B cell (primary cell): ENCODE measurements around the gene GGCT. TPM values are rescaled to one million over a fixed set of nuclear protein-coding genes. Genes with fewer than 3 reads are reported as not detected.
A peak's percentile ranks its signal among the peaks of the same experiment; 100 is the strongest.

Experiments
- ATAC-seq: fragments of 200-7000 bp; cut with Tn5 transposase; one replicate; pipeline ENCODE4 v1.10.0; 2021; ENCODE audit warnings: low read depth, mild to moderate bottlenecking, moderate number of reproducible peaks, moderate library complexity
- CTCF ChIA-PET: fragments of 350-600 bp; sonication (Branson Sonifier 250); formaldehyde crosslinking; loops from one replicate; lab custom pipeline; 2021; ENCODE audit warnings: antibody characterized with exemption, inconsistent platforms; lab: Charles Lee
- POLR2A ChIA-PET: fragments of 350-600 bp; sonication (Branson Sonifier 250); formaldehyde crosslinking; loops from one replicate; lab custom pipeline; 2021; ENCODE audit warnings: antibody characterized with exemption; lab: Charles Lee
- DNase-seq: peaks from one replicate; pipeline ENCODE4 v3.0.0; 2013
- H2AFZ ChIP-seq: 2 replicates; pipeline ENCODE4 v1.6.1; 2012; ENCODE audit warnings: mild to moderate bottlenecking, low read depth, low read length; ENCODE audit not compliant: insufficient read depth, poor library complexity, severe bottlenecking
- H3K27ac ChIP-seq, 2 donors: 1 replicate in 1 of 2; 2 replicates in 1 of 2; pipeline ENCODE4 v1.5.1; 2012 to 2013; ENCODE audit warnings: low read length in 2 of 2, mild to moderate bottlenecking in 2 of 2, moderate library complexity in 1 of 2
- H3K27me3 ChIP-seq, 4 experiments: fragments of 200-600 bp in 1 of 4; sonication (generic) in 1 of 4; replicated peaks in 1 of 4; 1 replicate in 2 of 4; 2 replicates in 2 of 4; pipeline versions ENCODE4 v1.6.1 to v1.7.0; 2013 to 2016; ENCODE audit warnings: low read length in 3 of 4, mild to moderate bottlenecking in 2 of 4, mixed read lengths in 1 of 4, moderate library complexity in 1 of 4; ENCODE audit not compliant: insufficient read depth in 4 of 4, control insufficient read depth in 3 of 4; ENCODE audit errors: control extremely low read depth in 1 of 4
- H3K36me3 ChIP-seq, 2 experiments: replicated peaks in 1 of 2; 1 replicate in 1 of 2; 2 replicates in 1 of 2; pipeline versions ENCODE4 v1.6.1 to v1.7.1; 2013; ENCODE audit warnings: low read length in 1 of 2; ENCODE audit not compliant: insufficient read depth in 2 of 2, control insufficient read depth in 1 of 2; ENCODE audit errors: control extremely low read depth in 1 of 2, extremely low read depth in 1 of 2
- H3K4me1 ChIP-seq, 2 donors: fragments of 200-600 bp in 1 of 2; sonication (generic) in 1 of 2; 1 replicate in 1 of 2; 2 replicates in 1 of 2; pipeline versions ENCODE4 v1.5.1 to v1.6.1; 2013 to 2017; ENCODE audit warnings: low read length in 2 of 2; ENCODE audit not compliant: control insufficient read depth in 2 of 2, insufficient read depth in 2 of 2
- H3K4me2 ChIP-seq: replicated peaks from 2 replicates; pipeline ENCODE3; 2012; ENCODE audit warnings: mild to moderate bottlenecking, low read depth, low read length; ENCODE audit not compliant: poor library complexity, severe bottlenecking
- H3K4me3 ChIP-seq, 5 experiments: fragments of 200-600 bp in 1 of 5; sonication (generic) in 1 of 5; 1 replicate in 3 of 5; 2 replicates in 2 of 5; pipeline versions ENCODE4 v1.5.1 to v1.7.0; 2011 to 2016; ENCODE audit warnings: low read length in 4 of 5, mild to moderate bottlenecking in 4 of 5, low read depth in 2 of 5, control low read depth in 1 of 5, moderate library complexity in 1 of 5; ENCODE audit not compliant: insufficient read depth in 1 of 5; ENCODE audit errors: control extremely low read depth in 1 of 5, extremely low read depth in 1 of 5
- H3K79me2 ChIP-seq: fragments of 200-600 bp; sonication (generic); one replicate; pipeline ENCODE4 v1.6.0; 2016; ENCODE audit warnings: low read length; ENCODE audit not compliant: control insufficient read depth, insufficient read depth
- H3K9ac ChIP-seq: fragments of 200-600 bp; sonication (generic); 2 replicates; pipeline ENCODE4 v1.6.1; 2017; ENCODE audit warnings: mild to moderate bottlenecking, low read length, moderate library complexity
- H3K9me3 ChIP-seq, 3 donors: one replicate each; pipeline versions ENCODE4 v1.6.1 to v1.7.1; 2013; ENCODE audit warnings: low read length in 2 of 3; ENCODE audit not compliant: control insufficient read depth in 2 of 3, insufficient read depth in 1 of 3; ENCODE audit errors: control extremely low read depth in 1 of 3
- H4K20me1 ChIP-seq: 2 replicates; pipeline ENCODE4 v1.6.0; 2012; ENCODE audit warnings: mild to moderate bottlenecking, low read length; ENCODE audit not compliant: insufficient read depth, control insufficient read depth, poor library complexity, severe bottlenecking
- H3K27ac Mint-ChIP-seq: one replicate; pipeline ENCODE4 v1.8.0; 2021; ENCODE audit warnings: mixed read lengths
- H3K27me3 Mint-ChIP-seq: one replicate; pipeline ENCODE4 v1.8.0; 2021; ENCODE audit warnings: mixed read lengths
- H3K4me1 Mint-ChIP-seq: one replicate; pipeline ENCODE4 v1.8.0; 2021; ENCODE audit warnings: mixed read lengths
- H3K4me3 Mint-ChIP-seq: one replicate; pipeline ENCODE4 v1.8.0; 2021; ENCODE audit warnings: mixed read lengths
- H3K9me3 Mint-ChIP-seq: one replicate; pipeline ENCODE4 v1.8.0; 2022; ENCODE audit warnings: mixed read lengths; ENCODE audit not compliant: insufficient read depth
- CTCF ChIP-seq: fragments of 200-600 bp; IDR thresholded peaks from one replicate; pipeline ENCODE4 v1.8.0; 2022; ENCODE audit warnings: antibody characterized with exemption, mild to moderate bottlenecking
- EZH2 ChIP-seq: IDR thresholded peaks from 2 replicates; pipeline ENCODE4 v1.6.1; 2012; ENCODE audit warnings: borderline replicate concordance, low read depth, mild to moderate bottlenecking, moderate library complexity, low read length; ENCODE audit not compliant: insufficient read depth, poor library complexity, severe bottlenecking
- whole genome bisulfite sequencing: methylation state at CpG from one replicate; pipeline ENCODE4 v1.1.5; 2013; ENCODE audit warnings: missing lambda C conversion rate; ENCODE audit not compliant: insufficient coverage; 5-methylcytosine and 5-hydroxymethylcytosine counted together
- intact Hi-C: fragments of 100-400 bp; cut with micrococcal nuclease; formaldehyde crosslinking; loops from one replicate; pipeline ENCODE4 v1.10.0; 2022
- polyA plus RNA-seq: library from polyadenylated mRNA; depleted of rRNA; stranded (reverse); fragments of >200 nt; gene quantifications from 2 replicates; pipeline ENCODE4 v1.2.3, GENCODE V29; 2012
- total RNA-seq, 2 donors: library from RNA; stranded (reverse); fragments of 120-200 nt in 1 of 2; gene quantifications; 1 replicate in 1 of 2; 2 replicates in 1 of 2; pipeline versions ENCODE4 v1.2.3 to v1.2.4, GENCODE V29; 2013 to 2022

GGCT gene
- total and polyA plus RNA-seq, 2 donors (not counting 1 experiment from before 2014, with no cell fraction given): 8.1 to 12.5 TPM

- WGBS: 86% methylated on average over 1 of the region's 4 CpGs
- no peak overlapping the region for H3K9ac ChIP-seq
- H3K27me3 ChIP-seq: no peaks in the 10 kb centered on the region
- no peak overlapping the region for H3K4me3 ChIP-seq
- ChIA-PET CTCF (interaction anchor here (1.0 kb wide), 1 partner anchor 9 kb away, joined by 3 read pairs; no protein-coding TSS in a partner anchor), POLR2A (no interaction called here)
- no peaks in the 10 kb centered on the region for H4K20me1 ChIP-seq
- Mint-ChIP-seq H3K4me1 (peaks cover 85% of the 10 kb centered on the region), H3K4me3 (no peak overlapping the region), H3K9me3 (no peaks in the 10 kb centered on the region), H3K27me3 (no peaks in the 10 kb centered on the region), H3K27ac (no peak overlapping the region)
- H2AFZ ChIP-seq: no peak overlapping the region
- H3K4me2 ChIP-seq: no peak overlapping the region
- peaks cover 92% of the 10 kb centered on the region for H3K79me2 ChIP-seq
- peaks cover 7 to 18% of the 10 kb centered on the region in 2 experiments for H3K36me3 ChIP-seq
- H3K4me1 ChIP-seq: peaks cover 70 to 74% of the 10 kb centered on the region in 2 donors
- H3K27ac ChIP-seq: peak overlapping the region in 1 of 2 donors; percentile 30
- ATAC-seq: no peak
- no peak for DNase-seq
- no peak for TF ChIP-seq EZH2
- no peak for TF ChIP-seq CTCF
- intact Hi-C loops: loop anchor here (10.0 kb wide), 1 partner anchor 448 kb away; the partner anchor contains the start of genes FKBP14 and PLEKHA8
- peaks cover 0 to 4% (median 0%) of the 10 kb centered on the region in 3 donors for H3K9me3 ChIP-seq
Measured at GRCh38 chr7:30472784-30473775, 31.5 kb downstream of the GGCT start.
